Measurements from ENCODE around the gene MGST2. TPM values are rescaled to one million over a fixed set of nuclear protein-coding genes. Genes with fewer than 3 reads are reported as not detected.

The MGST2 gene
- polyA plus RNA-seq, 1 donor (not counting 4 experiments of a cell fraction or from before 2014, with no cell fraction given), result 57.6 TPM

- Histone ChIP-seq H3K9me1 (ENCODE audit: control insufficient read depth, extremely low read depth, insufficient read depth, low read length) (no peaks in the 10 kb centered on the region), H3K4me3 (ENCODE audit: control insufficient read depth in 2 of 3, extremely low read depth in 1 of 3, insufficient read depth in 2 of 3, low read depth in 1 of 3, low read length in 3 of 3) (no peak overlapping the region), H3K9me3 (ENCODE audit: control insufficient read depth, low read depth, low read length) (no peaks in the 10 kb centered on the region), H3K4me1 (ENCODE audit: control insufficient read depth, extremely low read depth, insufficient read depth, low read length) (peaks cover 8% of the 10 kb centered on the region), H3K79me2 (ENCODE audit: control insufficient read depth, insufficient read depth, low read length) (peaks cover 4% of the 10 kb centered on the region), H3K9ac (ENCODE audit: control insufficient read depth, extremely low read depth, insufficient read depth, low read length) (no peak overlapping the region), H3K27me3 (ENCODE audit: control insufficient read depth, extremely low read depth, insufficient read depth, low read length) (no peaks in the 10 kb centered on the region), H2AFZ (ENCODE audit: control insufficient read depth, low read length) (no peak overlapping the region), H4K20me1 (ENCODE audit: control insufficient read depth, extremely low read depth, insufficient read depth, low read length) (no peaks in the 10 kb centered on the region), H3K36me3 (ENCODE audit: control insufficient read depth in 2 of 2, extremely low read depth in 1 of 2, insufficient read depth in 2 of 2, low read length in 2 of 2) (no peaks in the 10 kb centered on the region), H3K27ac (ENCODE audit: control insufficient read depth, insufficient read depth, low read length) (no peak overlapping the region), H3K4me2 (ENCODE audit: control insufficient read depth, extremely low read depth, insufficient read depth, low read depth, low read length) (no peak overlapping the region)
- FAIRE-seq (no peak), DNase-seq (ENCODE audit: low read depth, low spot score) (no peak)
- dilution Hi-C loops (cut with MboI; ENCODE audit: extremely low pct_ligation_motif_present, low sequenced_read_pairs), result no loop called here
- no peak for TF ChIP-seq CTCF (optimal IDR thresholded peaks at IDR 0.05 in 1 of 3, IDR thresholded peaks at IDR 0.05 in 1 of 3, conservative IDR thresholded peaks at IDR 0.05 in 1 of 3; ENCODE audit: extremely low read depth in 1 of 3, insufficient read depth in 2 of 3, low read length in 3 of 3)
- no peak for TF ChIP-seq EZH2 (IDR thresholded peaks at IDR 0.05; ENCODE audit: low read length)
Observed at GRCh38 chr4:139672732-139673131, 7.1 kb downstream of the MGST2 start.

- no peak overlapping the region for H3K27ac ChIP-seq (ENCODE audit: control insufficient read depth, insufficient read depth, low read length)
- H3K4me3 ChIP-seq (ENCODE audit: control insufficient read depth in 2 of 3, extremely low read depth in 1 of 3, insufficient read depth in 2 of 3, low read depth in 1 of 3, low read length in 3 of 3), result no peak overlapping the region
- H3K9me1 ChIP-seq (ENCODE audit: control insufficient read depth, extremely low read depth, insufficient read depth, low read length), result no peaks in the 10 kb centered on the region
- no peak for DNase-seq (ENCODE audit: low read depth, low spot score)
- H3K4me1 ChIP-seq (ENCODE audit: control insufficient read depth, extremely low read depth, insufficient read depth, low read length), result peaks cover 8% of the 10 kb centered on the region
- H3K36me3 ChIP-seq (ENCODE audit: control insufficient read depth in 2 of 2, extremely low read depth in 1 of 2, insufficient read depth in 2 of 2, low read length in 2 of 2), result peaks cover 0 to 3% of the 10 kb centered on the region in 2 experiments
- no peak for FAIRE-seq
- dilution Hi-C loops (cut with MboI; ENCODE audit: extremely low pct_ligation_motif_present, low sequenced_read_pairs), result no loop called here
- H3K4me2 ChIP-seq (ENCODE audit: control insufficient read depth, extremely low read depth, insufficient read depth, low read depth, low read length), result no peak overlapping the region
- no peak overlapping the region for H2AFZ ChIP-seq (ENCODE audit: control insufficient read depth, low read length)
- H3K27me3 ChIP-seq (ENCODE audit: control insufficient read depth, extremely low read depth, insufficient read depth, low read length), result no peaks in the 10 kb centered on the region
- H3K9me3 ChIP-seq (ENCODE audit: control insufficient read depth, low read depth, low read length), result no peaks in the 10 kb centered on the region
- TF ChIP-seq CTCF (optimal IDR thresholded peaks at IDR 0.05 in 1 of 3, IDR thresholded peaks at IDR 0.05 in 1 of 3, conservative IDR thresholded peaks at IDR 0.05 in 1 of 3; ENCODE audit: extremely low read depth in 1 of 3, insufficient read depth in 2 of 3, low read length in 3 of 3), result no peak
- TF ChIP-seq EZH2 (IDR thresholded peaks at IDR 0.05; ENCODE audit: low read length), result no peak
- H3K9ac ChIP-seq (ENCODE audit: control insufficient read depth, extremely low read depth, insufficient read depth, low read length), result no peak overlapping the region
- no peaks in the 10 kb centered on the region for H4K20me1 ChIP-seq (ENCODE audit: control insufficient read depth, extremely low read depth, insufficient read depth, low read length)
- no peaks in the 10 kb centered on the region for H3K79me2 ChIP-seq (ENCODE audit: control insufficient read depth, insufficient read depth, low read length)
Observed at GRCh38 chr4:139674875-139675550, 9.4 kb downstream of the MGST2 start.

Data from keratinocyte (primary cell).